Smooth muscle cell (in vitro differentiated cells): ENCODE measurements around the gene ZSWIM8. TPM values are rescaled to one million over a fixed set of nuclear protein-coding genes. Genes with fewer than 3 reads are reported as not detected.
"Not testable (repeated sequence)": the region's sequence is repeated elsewhere in the genome, so short reads cannot be mapped to it uniquely, and the experiment has no call there.

Source experiments
- DNase-seq: peaks from one replicate; lab custom pipeline; 2025; ENCODE audit not compliant: unreplicated experiment; lab: John Stamatoyannopoulos, UW
- H2AFZ ChIP-seq: fragments of 200-600 bp; sonication (generic); 2 replicates; pipeline ENCODE4 v1.6.0; 2016; ENCODE audit warnings: antibody characterized with exemption, low read depth, mild to moderate bottlenecking
- H3F3A ChIP-seq: fragments of 200-600 bp; sonication (generic); 2 replicates; pipeline ENCODE4 v1.6.0; 2017; ENCODE audit warnings: antibody characterized with exemption, low read depth
- H3K27ac ChIP-seq: fragments of 200-600 bp; sonication (generic); 2 replicates; pipeline ENCODE4 v1.5.1; 2016; ENCODE audit warnings: low read depth, mild to moderate bottlenecking
- H3K27me3 ChIP-seq: fragments of 200-600 bp; sonication (generic); 2 replicates; pipeline ENCODE4 v1.6.1; 2016; ENCODE audit warnings: low read depth, mild to moderate bottlenecking
- H3K36me3 ChIP-seq: fragments of 200-600 bp; sonication (generic); 2 replicates; pipeline ENCODE4 v1.5.1; 2016; ENCODE audit warnings: low read depth
- H3K4me1 ChIP-seq: fragments of 200-600 bp; sonication (generic); 2 replicates; pipeline ENCODE4 v1.5.1; 2016; ENCODE audit warnings: low read depth
- H3K4me2 ChIP-seq: fragments of 200-600 bp; sonication (generic); 2 replicates; pipeline ENCODE4 v1.6.0; 2016; ENCODE audit warnings: mild to moderate bottlenecking
- H3K4me3 ChIP-seq: fragments of 200-600 bp; sonication (generic); 2 replicates; pipeline ENCODE4 v1.5.1; 2016; ENCODE audit warnings: mild to moderate bottlenecking
- H3K79me2 ChIP-seq: fragments of 200-600 bp; sonication (generic); 2 replicates; pipeline ENCODE4 v1.6.0; 2016; ENCODE audit warnings: low read depth, mild to moderate bottlenecking
- H3K9ac ChIP-seq: fragments of 200-600 bp; sonication (generic); 2 replicates; pipeline ENCODE4 v1.6.0; 2016; ENCODE audit warnings: low read depth
- H3K9me3 ChIP-seq: fragments of 200-600 bp; sonication (generic); replicated peaks from 2 replicates; pipeline ENCODE4 v1.5.1; 2016; ENCODE audit warnings: low read depth
- H4K20me1 ChIP-seq: fragments of 200-600 bp; sonication (generic); 2 replicates; pipeline ENCODE4 v1.6.0; 2016; ENCODE audit warnings: low read depth
- WGBS: methylation state at CpG from one replicate; pipeline ENCODE4 v1.1.7; 2016; ENCODE audit warnings: low lambda C conversion rate; 5-methylcytosine and 5-hydroxymethylcytosine counted together
- polyA plus RNA-seq: library from polyadenylated mRNA; unstranded; fragments of >200 nt; fragmentation: Nextera tagmentation; extraction: Ambion mirVana; gene quantifications from 2 replicates; pipeline ENCODE4 v1.2.1, GENCODE V29; 2016
- total RNA-seq: library from RNA; depleted of rRNA; stranded (reverse); fragments of >200 nt; gene quantifications from 2 replicates; pipeline ENCODE4 v1.2.3, GENCODE V29; 2014
- TF ChIP-seq, protein P1 (sequence below): fragments of 200-600 bp; sonication (generic); IDR thresholded peaks from 2 replicates; pipeline ENCODE4 v1.5.1; 2017; ENCODE audit warnings: borderline replicate concordance, mild to moderate bottlenecking, antibody characterized with exemption; ENCODE audit not compliant: insufficient read depth, poor library complexity, severe bottlenecking

ZSWIM8 gene, protein sequence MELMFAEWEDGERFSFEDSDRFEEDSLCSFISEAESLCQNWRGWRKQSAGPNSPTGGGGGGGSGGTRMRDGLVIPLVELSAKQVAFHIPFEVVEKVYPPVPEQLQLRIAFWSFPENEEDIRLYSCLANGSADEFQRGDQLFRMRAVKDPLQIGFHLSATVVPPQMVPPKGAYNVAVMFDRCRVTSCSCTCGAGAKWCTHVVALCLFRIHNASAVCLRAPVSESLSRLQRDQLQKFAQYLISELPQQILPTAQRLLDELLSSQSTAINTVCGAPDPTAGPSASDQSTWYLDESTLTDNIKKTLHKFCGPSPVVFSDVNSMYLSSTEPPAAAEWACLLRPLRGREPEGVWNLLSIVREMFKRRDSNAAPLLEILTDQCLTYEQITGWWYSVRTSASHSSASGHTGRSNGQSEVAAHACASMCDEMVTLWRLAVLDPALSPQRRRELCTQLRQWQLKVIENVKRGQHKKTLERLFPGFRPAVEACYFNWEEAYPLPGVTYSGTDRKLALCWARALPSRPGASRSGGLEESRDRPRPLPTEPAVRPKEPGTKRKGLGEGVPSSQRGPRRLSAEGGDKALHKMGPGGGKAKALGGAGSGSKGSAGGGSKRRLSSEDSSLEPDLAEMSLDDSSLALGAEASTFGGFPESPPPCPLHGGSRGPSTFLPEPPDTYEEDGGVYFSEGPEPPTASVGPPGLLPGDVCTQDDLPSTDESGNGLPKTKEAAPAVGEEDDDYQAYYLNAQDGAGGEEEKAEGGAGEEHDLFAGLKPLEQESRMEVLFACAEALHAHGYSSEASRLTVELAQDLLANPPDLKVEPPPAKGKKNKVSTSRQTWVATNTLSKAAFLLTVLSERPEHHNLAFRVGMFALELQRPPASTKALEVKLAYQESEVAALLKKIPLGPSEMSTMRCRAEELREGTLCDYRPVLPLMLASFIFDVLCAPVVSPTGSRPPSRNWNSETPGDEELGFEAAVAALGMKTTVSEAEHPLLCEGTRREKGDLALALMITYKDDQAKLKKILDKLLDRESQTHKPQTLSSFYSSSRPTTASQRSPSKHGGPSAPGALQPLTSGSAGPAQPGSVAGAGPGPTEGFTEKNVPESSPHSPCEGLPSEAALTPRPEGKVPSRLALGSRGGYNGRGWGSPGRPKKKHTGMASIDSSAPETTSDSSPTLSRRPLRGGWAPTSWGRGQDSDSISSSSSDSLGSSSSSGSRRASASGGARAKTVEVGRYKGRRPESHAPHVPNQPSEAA (N-terminal part only)
- total RNA-seq (44.8 and 83.9 TPM in 2 replicates), polyA plus RNA-seq (48.3 and 66.9 TPM in 2 replicates)

DNA sequence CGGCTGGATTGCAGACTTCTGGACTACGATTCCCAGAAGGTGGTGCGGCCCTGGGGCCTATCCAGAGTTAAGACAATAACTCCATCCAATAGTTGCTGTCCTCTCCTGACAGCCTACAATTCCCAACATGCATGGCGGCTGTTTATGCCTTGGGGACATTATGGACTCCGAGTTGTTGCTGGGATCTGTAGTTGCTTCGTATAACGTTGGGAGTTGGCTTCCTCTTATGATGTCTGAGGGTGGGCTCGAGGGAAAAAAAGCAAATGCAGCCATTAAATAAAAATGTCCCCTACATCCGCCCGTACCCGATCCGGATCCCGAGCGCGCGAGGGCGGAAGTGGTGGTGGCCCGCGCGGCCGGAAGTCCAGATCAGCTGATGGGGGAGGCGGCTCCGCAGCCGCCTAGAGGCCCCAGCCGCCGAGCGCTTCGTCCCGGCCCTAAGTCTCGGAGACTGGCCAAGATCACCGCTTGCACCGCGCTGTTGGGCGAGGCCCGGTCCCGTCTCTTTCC lies at the start of gene ZSWIM8:
Gene ZSWIM8, plus strand, starts transcription at position 396 of the 510 bp plus-strand sequence. CDS start 273 bp downstream, outside the sequence.
- no peaks in the 10 kb centered on the region for H3K27me3 ChIP-seq
- H3K27ac ChIP-seq: peak within 1 kb of the TSS; percentile 53
- H3K36me3 ChIP-seq: no peaks in the 10 kb centered on the region
- TF ChIP-seq, protein P1, sequence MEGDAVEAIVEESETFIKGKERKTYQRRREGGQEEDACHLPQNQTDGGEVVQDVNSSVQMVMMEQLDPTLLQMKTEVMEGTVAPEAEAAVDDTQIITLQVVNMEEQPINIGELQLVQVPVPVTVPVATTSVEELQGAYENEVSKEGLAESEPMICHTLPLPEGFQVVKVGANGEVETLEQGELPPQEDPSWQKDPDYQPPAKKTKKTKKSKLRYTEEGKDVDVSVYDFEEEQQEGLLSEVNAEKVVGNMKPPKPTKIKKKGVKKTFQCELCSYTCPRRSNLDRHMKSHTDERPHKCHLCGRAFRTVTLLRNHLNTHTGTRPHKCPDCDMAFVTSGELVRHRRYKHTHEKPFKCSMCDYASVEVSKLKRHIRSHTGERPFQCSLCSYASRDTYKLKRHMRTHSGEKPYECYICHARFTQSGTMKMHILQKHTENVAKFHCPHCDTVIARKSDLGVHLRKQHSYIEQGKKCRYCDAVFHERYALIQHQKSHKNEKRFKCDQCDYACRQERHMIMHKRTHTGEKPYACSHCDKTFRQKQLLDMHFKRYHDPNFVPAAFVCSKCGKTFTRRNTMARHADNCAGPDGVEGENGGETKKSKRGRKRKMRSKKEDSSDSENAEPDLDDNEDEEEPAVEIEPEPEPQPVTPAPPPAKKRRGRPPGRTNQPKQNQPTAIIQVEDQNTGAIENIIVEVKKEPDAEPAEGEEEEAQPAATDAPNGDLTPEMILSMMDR: no peak
- WGBS: under 1% methylated on average over 35 of the region's 36 CpGs
- H3K4me1 ChIP-seq: peaks cover 22% of the 10 kb centered on the region
- H3F3A ChIP-seq: peaks cover 16% of the 10 kb centered on the region
- H3K4me2 ChIP-seq: peak within 1 kb of the TSS; percentile 93
- DNase-seq: peak; percentile 49
- H3K4me3 ChIP-seq: peak within 1 kb of the TSS; percentile 69
- H4K20me1 ChIP-seq: peaks cover 40% of the 10 kb centered on the region
- H3K9ac ChIP-seq: peak within 1 kb of the TSS; percentile 79
- H3K9me3 ChIP-seq: no peaks in the 10 kb centered on the region
- peaks cover 73% of the 10 kb centered on the region for H3K79me2 ChIP-seq
- H2AFZ ChIP-seq: peak within 1 kb of the TSS; percentile 73

DNA sequence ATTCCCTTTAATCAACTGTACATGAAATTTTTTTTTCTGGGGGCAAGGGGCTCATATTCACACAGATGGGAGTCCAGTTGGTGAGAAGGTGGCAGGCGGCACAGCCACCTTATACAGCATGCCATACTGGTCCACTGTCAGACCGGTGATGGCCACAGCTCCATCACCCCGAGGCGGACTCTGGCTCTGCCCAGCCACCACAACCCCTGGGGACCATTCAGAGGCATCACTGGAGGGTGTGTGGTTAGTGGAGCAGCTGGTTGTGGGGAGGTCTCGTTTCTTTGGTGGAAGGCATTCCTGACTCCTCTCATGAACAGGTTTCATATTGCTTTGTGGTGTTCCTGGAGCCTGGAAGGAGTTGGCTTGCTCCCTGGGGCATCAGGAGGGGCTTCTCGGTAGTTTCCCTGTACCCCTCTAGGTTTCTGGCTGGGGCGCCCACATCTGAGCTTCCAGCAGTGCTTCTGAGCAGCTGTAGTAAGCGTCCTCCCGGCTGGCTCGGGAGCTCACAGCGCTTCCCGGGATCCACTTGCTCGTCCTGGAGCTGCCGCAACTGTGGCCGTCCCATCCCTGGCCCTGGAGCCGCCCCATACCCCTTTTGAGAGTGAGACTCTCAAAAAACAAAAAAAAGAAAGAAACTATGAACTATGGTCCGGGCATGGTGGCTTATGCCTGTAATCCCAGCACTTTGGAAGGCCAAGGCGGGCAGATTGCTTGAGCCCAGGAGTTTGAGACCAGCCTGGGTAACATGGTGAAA lies 44.7 kb upstream of the ZSWIM8 start:
- not testable (repeated sequence) for H3K9ac ChIP-seq, H3K9me3 ChIP-seq, H3K27ac ChIP-seq, DNase-seq, H3K4me3 ChIP-seq, H2AFZ ChIP-seq, H4K20me1 ChIP-seq, H3K36me3 ChIP-seq, H3K4me2 ChIP-seq, H3F3A ChIP-seq, H3K27me3 ChIP-seq
- 95% methylated on average over 18 of the region's 18 CpGs for WGBS
- Histone ChIP-seq H3K4me1 (peaks cover 19% of the 10 kb centered on the region), H3K79me2 (peaks cover 26% of the 10 kb centered on the region)

DNA sequence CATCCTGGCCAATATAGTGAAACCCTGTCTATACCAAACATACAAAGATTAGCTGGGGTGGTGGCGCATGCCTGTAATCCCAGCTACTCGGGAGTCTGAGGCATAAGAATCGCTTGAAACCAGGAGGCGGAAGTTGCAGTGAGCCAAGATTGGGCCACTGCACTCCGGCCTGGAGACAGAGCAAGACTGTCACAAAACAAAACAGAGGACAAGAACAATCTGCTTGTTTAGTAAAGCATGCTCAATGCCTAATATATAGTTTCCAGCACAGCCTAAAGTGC lies 43.0 kb upstream of the ZSWIM8 start:
- WGBS: 94% methylated on average over 5 of the region's 5 CpGs
- H3K4me1 ChIP-seq: peaks cover 20% of the 10 kb centered on the region
- no peaks in the 10 kb centered on the region for H3F3A ChIP-seq
- no peak overlapping the region for H3K4me3 ChIP-seq
- no peaks in the 10 kb centered on the region for H4K20me1 ChIP-seq
- no peak overlapping the region for H3K9ac ChIP-seq
- no peaks in the 10 kb centered on the region for H3K27me3 ChIP-seq
- H3K79me2 ChIP-seq: peaks cover 43% of the 10 kb centered on the region
- no peaks in the 10 kb centered on the region for H3K36me3 ChIP-seq
- TF ChIP-seq, protein P1: no peak
- no peak for DNase-seq
- peak overlapping the region; percentile 100 for H3K4me2 ChIP-seq
- no peak overlapping the region for H3K27ac ChIP-seq
- H2AFZ ChIP-seq: no peak overlapping the region
- no peaks in the 10 kb centered on the region for H3K9me3 ChIP-seq
